C4-2B (cell line): ENCODE results near the gene OR4M1.

Experiments
- ZFX ChIP-seq: fragments of 450-650 bp; IDR thresholded peaks from 2 replicates; pipeline ENCODE4 v1.6.1; 2017
- TF ChIP-seq, protein P1 (sequence below): fragments of 450-650 bp; conservative IDR thresholded peaks from 2 replicates; pipeline ENCODE4 v1.5.1; 2017; ENCODE audit warnings: mild to moderate bottlenecking

GRCh38 chr14:19823178-19823577 lies 49.9 kb downstream of the OR4M1 start:
- TF ChIP-seq, protein P1, sequence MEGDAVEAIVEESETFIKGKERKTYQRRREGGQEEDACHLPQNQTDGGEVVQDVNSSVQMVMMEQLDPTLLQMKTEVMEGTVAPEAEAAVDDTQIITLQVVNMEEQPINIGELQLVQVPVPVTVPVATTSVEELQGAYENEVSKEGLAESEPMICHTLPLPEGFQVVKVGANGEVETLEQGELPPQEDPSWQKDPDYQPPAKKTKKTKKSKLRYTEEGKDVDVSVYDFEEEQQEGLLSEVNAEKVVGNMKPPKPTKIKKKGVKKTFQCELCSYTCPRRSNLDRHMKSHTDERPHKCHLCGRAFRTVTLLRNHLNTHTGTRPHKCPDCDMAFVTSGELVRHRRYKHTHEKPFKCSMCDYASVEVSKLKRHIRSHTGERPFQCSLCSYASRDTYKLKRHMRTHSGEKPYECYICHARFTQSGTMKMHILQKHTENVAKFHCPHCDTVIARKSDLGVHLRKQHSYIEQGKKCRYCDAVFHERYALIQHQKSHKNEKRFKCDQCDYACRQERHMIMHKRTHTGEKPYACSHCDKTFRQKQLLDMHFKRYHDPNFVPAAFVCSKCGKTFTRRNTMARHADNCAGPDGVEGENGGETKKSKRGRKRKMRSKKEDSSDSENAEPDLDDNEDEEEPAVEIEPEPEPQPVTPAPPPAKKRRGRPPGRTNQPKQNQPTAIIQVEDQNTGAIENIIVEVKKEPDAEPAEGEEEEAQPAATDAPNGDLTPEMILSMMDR = no peak
- TF ChIP-seq ZFX = no peak
